HEK293 (cell line): ENCODE results near the gene DNAJC22.

Experiments used
- AEBP2 ChIP-seq: fragments of 450-650 bp; formaldehyde crosslinking; IDR thresholded peaks from 2 replicates; pipeline ENCODE4 v1.5.1; 2016; ENCODE audit warnings: missing biosample characterization, missing genetic modification characterization, borderline replicate concordance
- BCL11A ChIP-seq: fragments of 450-650 bp; formaldehyde crosslinking; IDR thresholded peaks from 2 replicates; pipeline ENCODE4 v1.5.1; 2016; ENCODE audit warnings: low read depth, missing biosample characterization, missing genetic modification characterization
- GLI4 ChIP-seq: fragments of 450-650 bp; formaldehyde crosslinking; IDR thresholded peaks from 2 replicates; pipeline ENCODE4 v1.5.1; 2016; ENCODE audit warnings: missing biosample characterization, missing genetic modification characterization
- GLIS1 ChIP-seq: fragments of 450-650 bp; formaldehyde crosslinking; IDR thresholded peaks from 2 replicates; pipeline ENCODE4 v1.5.1; 2016; ENCODE audit warnings: missing biosample characterization, missing genetic modification characterization
- GLIS2 ChIP-seq: fragments of 450-650 bp; formaldehyde crosslinking; IDR thresholded peaks from 2 replicates; pipeline ENCODE4 v1.5.1; 2016; ENCODE audit warnings: missing biosample characterization, missing genetic modification characterization
- HOXC10 ChIP-seq: sonication (generic); formaldehyde crosslinking; IDR thresholded peaks from 2 replicates; pipeline ENCODE4 v1.8.1; 2023; ENCODE audit warnings: mild to moderate bottlenecking, missing genetic modification reagents
- HOXD13 ChIP-seq: sonication (generic); formaldehyde crosslinking; IDR thresholded peaks from 2 replicates; pipeline ENCODE4 v1.8.0; 2022; ENCODE audit warnings: missing genetic modification reagents, borderline replicate concordance
- KLF16 ChIP-seq: fragments of 450-650 bp; formaldehyde crosslinking; IDR thresholded peaks from 2 replicates; pipeline ENCODE4 v1.5.1; 2017; ENCODE audit warnings: missing biosample characterization, missing genetic modification characterization
- WT1 ChIP-seq: fragments of 450-650 bp; formaldehyde crosslinking; IDR thresholded peaks from 2 replicates; pipeline ENCODE4 v1.5.1; 2016; ENCODE audit warnings: missing biosample characterization, missing genetic modification characterization
- ZBTB10 ChIP-seq: fragments of 450-650 bp; formaldehyde crosslinking; IDR thresholded peaks from 2 replicates; pipeline ENCODE4 v1.5.1; 2016; ENCODE audit warnings: missing biosample characterization, missing genetic modification characterization
- ZBTB11 ChIP-seq: fragments of 450-650 bp; formaldehyde crosslinking; conservative IDR thresholded peaks from 2 replicates; pipeline ENCODE4 v1.5.1; 2016; ENCODE audit warnings: low read depth, missing biosample characterization, missing genetic modification characterization
- ZBTB48 ChIP-seq: fragments of 450-650 bp; formaldehyde crosslinking; IDR thresholded peaks from 2 replicates; pipeline ENCODE4 v1.5.1; 2016; ENCODE audit warnings: missing biosample characterization, missing genetic modification characterization
- ZBTB7A ChIP-seq: fragments of 450-650 bp; formaldehyde crosslinking; IDR thresholded peaks from 2 replicates; pipeline ENCODE4 v1.5.1; 2016; ENCODE audit warnings: low read depth, missing biosample characterization, missing genetic modification characterization
- ZBTB8A ChIP-seq: fragments of 450-650 bp; formaldehyde crosslinking; IDR thresholded peaks from 2 replicates; pipeline ENCODE4 v1.5.1; 2016; ENCODE audit warnings: missing biosample characterization, missing genetic modification characterization
- ZFHX2 ChIP-seq: fragments of 450-650 bp; formaldehyde crosslinking; conservative IDR thresholded peaks from 2 replicates; pipeline ENCODE4 v1.5.1; 2016; ENCODE audit warnings: missing biosample characterization, missing genetic modification characterization
- ZNF184 ChIP-seq: fragments of 450-650 bp; IDR thresholded peaks from 2 replicates; pipeline ENCODE4 v1.5.1; 2018; ENCODE audit warnings: missing biosample characterization, mild to moderate bottlenecking, missing genetic modification characterization
- ZNF26 ChIP-seq: fragments of 450-650 bp; formaldehyde crosslinking; IDR thresholded peaks from 2 replicates; pipeline ENCODE4 v1.5.1; 2016; ENCODE audit warnings: missing biosample characterization, missing genetic modification characterization
- ZNF394 ChIP-seq: fragments of 450-650 bp; formaldehyde crosslinking; IDR thresholded peaks from 2 replicates; pipeline ENCODE4 v1.5.1; 2016; ENCODE audit warnings: missing biosample characterization, missing genetic modification characterization, mild to moderate bottlenecking, moderate library complexity, borderline replicate concordance
- ZNF398 ChIP-seq: fragments of 450-650 bp; formaldehyde crosslinking; IDR thresholded peaks from 2 replicates; pipeline ENCODE4 v1.5.1; 2017; ENCODE audit warnings: missing biosample characterization, missing genetic modification characterization
- ZNF510 ChIP-seq: fragments of 450-650 bp; formaldehyde crosslinking; IDR thresholded peaks from 2 replicates; pipeline ENCODE4 v1.5.1; 2018; ENCODE audit warnings: mild to moderate bottlenecking, missing genetic modification characterization, missing biosample characterization; ENCODE audit not compliant: insufficient replicate concordance
- ZNF514 ChIP-seq: fragments of 450-650 bp; formaldehyde crosslinking; IDR thresholded peaks from 2 replicates; pipeline ENCODE4 v1.5.1; 2016; ENCODE audit warnings: missing biosample characterization, missing genetic modification characterization
- ZNF549 ChIP-seq: fragments of 450-650 bp; IDR thresholded peaks from 2 replicates; pipeline ENCODE4 v1.5.1; 2018; ENCODE audit warnings: missing biosample characterization, missing genetic modification characterization, mild to moderate bottlenecking, inconsistent platforms, moderate library complexity
- ZNF624 ChIP-seq: fragments of 450-650 bp; formaldehyde crosslinking; IDR thresholded peaks from 2 replicates; pipeline ENCODE4 v1.5.1; 2017; ENCODE audit warnings: missing biosample characterization, missing genetic modification characterization
- ZNF629 ChIP-seq: fragments of 450-650 bp; formaldehyde crosslinking; IDR thresholded peaks from 2 replicates; pipeline ENCODE4 v1.5.1; 2017; ENCODE audit warnings: missing biosample characterization, missing genetic modification characterization
- ZNF654 ChIP-seq: fragments of 450-650 bp; formaldehyde crosslinking; IDR thresholded peaks from 2 replicates; pipeline ENCODE4 v1.5.1; 2016; ENCODE audit warnings: low read depth, missing biosample characterization, missing genetic modification characterization
- ZSCAN30 ChIP-seq: fragments of 450-650 bp; IDR thresholded peaks from 2 replicates; pipeline ENCODE4 v1.5.1; 2018; ENCODE audit warnings: missing biosample characterization, mild to moderate bottlenecking, missing genetic modification characterization, moderate library complexity

DNAJC22 gene

GRCh38 chr12:49347311-49348193, 864 bp downstream of the DNAJC22 start (continued):
- TF ChIP-seq ZNF26 (tag by site-specific recombination) = no peak
- 0 out of 2 replicates have a peak, but pooled peaks have one; percentile 12 for TF ChIP-seq ZNF184 (tag by site-specific recombination)
- peak; percentile 99 for TF ChIP-seq ZBTB10 (tag by site-specific recombination)
- peak; percentile 86; the same call in 1 of the 2 replicates for TF ChIP-seq ZBTB7A (tag by site-specific recombination)
- no peak for TF ChIP-seq ZNF624 (tag by site-specific recombination)
- 0 out of 2 replicates have a peak, but pooled peaks have one; percentile 42 for TF ChIP-seq BCL11A (tag by site-specific recombination)
- peak; percentile 94 for TF ChIP-seq ZBTB8A
- peak; percentile 72 for TF ChIP-seq ZNF629 (tag by site-specific recombination)
- TF ChIP-seq ZNF514 = no peak
- TF ChIP-seq ZNF394 = peak; percentile 81; the same call in 1 of the 2 replicates
- TF ChIP-seq HOXD13 (CRISPR knock-in tag) = no peak
- TF ChIP-seq ZBTB11 = peak; percentile 45
- peak; percentile 96 for TF ChIP-seq GLIS1 (tag by site-specific recombination)
- peak; percentile 42; the same call in 1 of the 2 replicates for TF ChIP-seq GLI4 (tag by site-specific recombination)
- TF ChIP-seq AEBP2 (tag by site-specific recombination) = no peak
- peak; percentile 38; the same call in 1 of the 2 replicates for TF ChIP-seq ZNF654
- peak; percentile 94 for TF ChIP-seq ZSCAN30
- peak; percentile 85 for TF ChIP-seq GLIS2 (tag by site-specific recombination)
- TF ChIP-seq WT1 = peak; percentile 81
- peak; percentile 83 for TF ChIP-seq ZFHX2 (tag by site-specific recombination)
- TF ChIP-seq ZNF549 = no peak
- peak; percentile 67 for TF ChIP-seq ZNF398 (tag by site-specific recombination)
- TF ChIP-seq ZNF510 (tag by site-specific recombination) = no peak
- peak; percentile 83; the same call in 1 of the 2 replicates for TF ChIP-seq KLF16 (tag by site-specific recombination)
- peak; percentile 80 for TF ChIP-seq ZBTB48 (tag by site-specific recombination)
- no peak for TF ChIP-seq HOXC10 (CRISPR knock-in tag)
